SW480 (cell line): ENCODE measurements around the gene PDE4B.

Source experiments
- DNase-seq: peaks from one replicate; pipeline ENCODE4 v3.0.0-alpha.2; 2016; ENCODE audit warnings: low spot score

The PDE4B gene

DNA sequence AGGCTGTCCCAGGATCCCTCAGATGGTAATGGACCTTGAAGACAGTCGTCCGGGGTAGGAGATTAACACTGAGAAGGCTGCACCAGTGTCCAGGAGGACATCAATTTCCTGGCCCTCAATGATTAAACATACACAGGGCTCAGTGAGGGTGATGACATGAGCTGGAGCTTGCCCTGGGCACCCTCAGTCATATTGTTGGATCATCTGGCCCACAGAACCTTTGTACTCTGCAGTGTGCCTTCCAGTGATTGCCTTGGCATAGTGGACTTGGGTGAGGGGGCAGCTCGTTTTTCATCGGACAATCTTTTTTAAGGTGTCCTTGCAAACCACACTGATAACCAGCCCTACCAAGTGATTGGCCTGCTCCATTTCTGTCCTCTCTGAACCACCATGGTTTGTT, 630.1 kb downstream of the PDE4B start:
- DNase-seq, result no peak
